ENCODE results near the gene GGACT. TPM values are rescaled to one million over a fixed set of nuclear protein-coding genes. Genes with fewer than 3 reads are reported as not detected.

GGACT gene
- total RNA-seq, 2 donors from 2014 or later = 2.7 to 6.6 TPM

- H3K36me3 ChIP-seq (ENCODE audit: control insufficient read depth, insufficient read depth, low read length) = no peaks in the 10 kb centered on the region
- no peak overlapping the region for H3K27ac Mint-ChIP-seq
- WGBS, 2 experiments (ENCODE audit: insufficient coverage in 1 of 2, insufficient read length in 1 of 2) = 92 to 99% methylated on average over 9 of the region's 9 CpGs
Measured at GRCh38 chr13:100537486-100537885, 51.1 kb downstream of the GGACT start.

GRCh38 chr13:100536643-100537180, 51.9 kb downstream of the GGACT start:
- Histone ChIP-seq H3K27me3 (ENCODE audit: control insufficient read depth, insufficient read depth, low read length, poor library complexity, severe bottlenecking) (no peaks in the 10 kb centered on the region), H3K4me1 (ENCODE audit: control insufficient read depth, insufficient read depth, low read length) (peaks cover 5% of the 10 kb centered on the region), H3K9ac (ENCODE audit: extremely low read depth, low read length, poor library complexity, severe bottlenecking) (no peak overlapping the region), H3K27ac (ENCODE audit: low read depth, low read length) (no peak overlapping the region), H3K4me3 (ENCODE audit: low read length) (no peak overlapping the region), H3K9me3 (ENCODE audit: control insufficient read depth, low read length) (no peaks in the 10 kb centered on the region), H3K36me3 (ENCODE audit: control insufficient read depth, insufficient read depth, low read length) (peaks cover under 1% of the 10 kb centered on the region)
- no peak overlapping the region for H3K4me3 Mint-ChIP-seq
- no peaks in the 10 kb centered on the region for H3K27me3 Mint-ChIP-seq (ENCODE audit: insufficient read depth)
- peaks cover 1% of the 10 kb centered on the region for H3K36me3 Mint-ChIP-seq (ENCODE audit: low read depth)
- no peaks in the 10 kb centered on the region for H3K9me3 Mint-ChIP-seq
- peak; percentile 41 for DNase-seq
- H3K27ac Mint-ChIP-seq = no peak overlapping the region
- H3K4me1 Mint-ChIP-seq = peaks cover 20% of the 10 kb centered on the region
- WGBS, 2 experiments (ENCODE audit: insufficient coverage in 1 of 2, insufficient read length in 1 of 2) = 91 to 100% methylated on average over 9 to 13 of the region's 13 CpGs
- no peak for TF ChIP-seq CTCF (conservative IDR thresholded peaks at IDR 0.05)

More at GRCh38 chr13:100537486-100537885, 51.1 kb downstream of the GGACT start:
- Mint-ChIP-seq H3K27me3 (ENCODE audit: insufficient read depth) (no peaks in the 10 kb centered on the region), H3K4me3 (no peak overlapping the region), H3K4me1 (peaks cover 20% of the 10 kb centered on the region), H3K36me3 (ENCODE audit: low read depth) (no peaks in the 10 kb centered on the region), H3K9me3 (no peaks in the 10 kb centered on the region)
- peak; percentile 38 for DNase-seq
- no peak overlapping the region for H3K9ac ChIP-seq (ENCODE audit: extremely low read depth, low read length, poor library complexity, severe bottlenecking)
- H3K27me3 ChIP-seq (ENCODE audit: control insufficient read depth, insufficient read depth, low read length, poor library complexity, severe bottlenecking) = no peaks in the 10 kb centered on the region
- H3K9me3 ChIP-seq (ENCODE audit: control insufficient read depth, low read length) = no peaks in the 10 kb centered on the region
- H3K4me3 ChIP-seq (ENCODE audit: low read length) = no peak overlapping the region
- no peak for TF ChIP-seq CTCF (conservative IDR thresholded peaks at IDR 0.05)
- H3K27ac ChIP-seq (ENCODE audit: low read depth, low read length) = no peak overlapping the region
- peaks cover 5% of the 10 kb centered on the region for H3K4me1 ChIP-seq (ENCODE audit: control insufficient read depth, insufficient read depth, low read length)

- no peaks in the 10 kb centered on the region for H3K27me3 ChIP-seq (ENCODE audit: control insufficient read depth, insufficient read depth, low read length, poor library complexity, severe bottlenecking)
- H3K36me3 Mint-ChIP-seq (ENCODE audit: low read depth) = peaks cover 11% of the 10 kb centered on the region
Measured at GRCh38 chr13:100535426-100536135, 53.0 kb downstream of the GGACT start.

More at GRCh38 chr13:100535426-100536135, 53.0 kb downstream of the GGACT start:
- Mint-ChIP-seq H3K27ac (no peak overlapping the region), H3K4me1 (peaks cover 15% of the 10 kb centered on the region), H3K9me3 (no peaks in the 10 kb centered on the region), H3K27me3 (ENCODE audit: insufficient read depth) (no peaks in the 10 kb centered on the region), H3K4me3 (no peak overlapping the region)
- no peaks in the 10 kb centered on the region for H3K9me3 ChIP-seq (ENCODE audit: control insufficient read depth, low read length)
- DNase-seq = no peak
- no peak for TF ChIP-seq CTCF (conservative IDR thresholded peaks at IDR 0.05)
- peaks cover under 1% of the 10 kb centered on the region for H3K4me1 ChIP-seq (ENCODE audit: control insufficient read depth, insufficient read depth, low read length)
- peaks cover 11% of the 10 kb centered on the region for H3K36me3 ChIP-seq (ENCODE audit: control insufficient read depth, insufficient read depth, low read length)
- H3K4me3 ChIP-seq (ENCODE audit: low read length) = no peak overlapping the region
- H3K9ac ChIP-seq (ENCODE audit: extremely low read depth, low read length, poor library complexity, severe bottlenecking) = no peak overlapping the region
- no peak overlapping the region for H3K27ac ChIP-seq (ENCODE audit: low read depth, low read length)
- 94 to 99% methylated on average over 16 of the region's 16 CpGs for WGBS, 2 experiments (ENCODE audit: insufficient coverage in 1 of 2, insufficient read length in 1 of 2)

Data from endodermal cell (in vitro differentiated cells).